Astrocyte (in vitro differentiated cells and primary cell): Measurements from ENCODE around the gene EBPL. TPM values are rescaled to one million over a fixed set of nuclear protein-coding genes. Genes with fewer than 3 reads are reported as not detected.

ENCODE experiments used
- DNase-seq: peaks from one replicate; pipeline ENCODE4 v3.0.0-alpha.2; 2010; ENCODE audit warnings: low read depth
- FAIRE-seq: peaks from 2 replicates; lab custom pipeline; 2011; peaks lifted over from hg19 to GRCh38; lab: Jason Lieb, UNC
- H2AFZ ChIP-seq: 2 replicates; pipeline ENCODE4 v1.6.0; 2012; ENCODE audit warnings: low read depth, low read length, inconsistent platforms
- H3K27ac ChIP-seq: 2 replicates; pipeline ENCODE4 v1.5.1; 2011; ENCODE audit warnings: low read depth, low read length, inconsistent platforms
- H3K27me3 ChIP-seq: 2 replicates; pipeline ENCODE4 v1.6.0; 2011; ENCODE audit warnings: low read length, inconsistent platforms; ENCODE audit not compliant: insufficient read depth
- H3K36me3 ChIP-seq: 2 replicates; pipeline ENCODE4 v1.5.1; 2011; ENCODE audit warnings: low read length, inconsistent platforms; ENCODE audit not compliant: insufficient read depth
- H3K4me1 ChIP-seq: 2 replicates; pipeline ENCODE4 v1.5.1; 2011; ENCODE audit warnings: low read length, inconsistent platforms; ENCODE audit not compliant: insufficient read depth
- H3K4me2 ChIP-seq: 2 replicates; pipeline ENCODE4 v1.6.0; 2012; ENCODE audit warnings: low read length, inconsistent platforms
- H3K4me3 ChIP-seq: 2 replicates; pipeline ENCODE4 v1.5.1; 2011; ENCODE audit warnings: low read depth, mild to moderate bottlenecking, low read length, inconsistent platforms; ENCODE audit not compliant: insufficient read depth
- H3K79me2 ChIP-seq: 2 replicates; pipeline ENCODE4 v1.6.0; 2012; ENCODE audit warnings: mild to moderate bottlenecking, low read length, inconsistent platforms; ENCODE audit not compliant: insufficient read depth
- H3K9ac ChIP-seq: 2 replicates; pipeline ENCODE4 v1.6.0; 2012; ENCODE audit warnings: mild to moderate bottlenecking, low read length, inconsistent platforms
- H3K9me3 ChIP-seq: 2 replicates; pipeline ENCODE4 v1.5.1; 2012; ENCODE audit warnings: low read depth, mild to moderate bottlenecking, low read length, inconsistent platforms; ENCODE audit not compliant: insufficient read depth
- H4K20me1 ChIP-seq: 2 replicates; pipeline ENCODE4 v1.6.0; 2012; ENCODE audit warnings: low read length, inconsistent platforms; ENCODE audit not compliant: insufficient read depth
- H3K27ac Mint-ChIP-seq: one replicate; pipeline ENCODE4 v1.8.0; 2021; ENCODE audit warnings: mild to moderate bottlenecking, mixed read lengths; ENCODE audit not compliant: unreplicated experiment
- H3K27me3 Mint-ChIP-seq: one replicate; pipeline ENCODE4 v1.8.0; 2021; ENCODE audit warnings: low read depth, mixed read lengths; ENCODE audit not compliant: unreplicated experiment
- H3K36me3 Mint-ChIP-seq: one replicate; pipeline ENCODE4 v1.8.0; 2021; ENCODE audit warnings: low read depth, mixed read lengths; ENCODE audit not compliant: unreplicated experiment
- H3K4me1 Mint-ChIP-seq: one replicate; pipeline ENCODE4 v1.8.0; 2021; ENCODE audit warnings: low read depth, mixed read lengths; ENCODE audit not compliant: unreplicated experiment
- H3K4me3 Mint-ChIP-seq: one replicate; pipeline ENCODE4 v1.8.0; 2021; ENCODE audit warnings: mild to moderate bottlenecking, moderate library complexity, mixed read lengths; ENCODE audit not compliant: unreplicated experiment
- H3K9me3 Mint-ChIP-seq: one replicate; pipeline ENCODE4 v1.8.0; 2021; ENCODE audit warnings: mild to moderate bottlenecking, mixed read lengths; ENCODE audit not compliant: unreplicated experiment
- CTCF ChIP-seq: IDR thresholded peaks from 2 replicates; pipeline ENCODE4 v1.5.1; 2011; ENCODE audit warnings: low read depth, mild to moderate bottlenecking, inconsistent platforms, low read length, moderate library complexity; ENCODE audit not compliant: insufficient read depth
- EZH2 ChIP-seq: IDR thresholded peaks from 2 replicates; pipeline ENCODE4 v1.6.1; 2012; ENCODE audit warnings: mild to moderate bottlenecking, low read length, inconsistent platforms; ENCODE audit not compliant: insufficient read depth
- total RNA-seq: library from RNA; stranded (reverse); gene quantifications from 2 replicates; pipeline ENCODE4 v1.2.1, GENCODE V29; 2021

The EBPL gene
- total RNA-seq, 1 donor from 2014 or later: 62.1 TPM

GRCh38 chr13:49636705-49637104 lies 54.6 kb downstream of the EBPL start:
- H4K20me1 ChIP-seq: no peaks in the 10 kb centered on the region
- FAIRE-seq (no peak), DNase-seq (no peak)
- TF ChIP-seq EZH2: no peak
- no peak for TF ChIP-seq CTCF
- Mint-ChIP-seq H3K4me1 (no peaks in the 10 kb centered on the region), H3K9me3 (no peaks in the 10 kb centered on the region), H3K27me3 (peaks cover 4% of the 10 kb centered on the region), H3K27ac (peak overlapping the region; percentile 58), H3K4me3 (no peak overlapping the region), H3K36me3 (peaks cover 5% of the 10 kb centered on the region)
- H3K4me3 ChIP-seq: no peak overlapping the region
- no peaks in the 10 kb centered on the region for H3K36me3 ChIP-seq
- H3K27ac ChIP-seq: no peak overlapping the region
- H3K9ac ChIP-seq: no peak overlapping the region
- H3K9me3 ChIP-seq: no peaks in the 10 kb centered on the region
- no peak overlapping the region for H3K4me2 ChIP-seq
- H3K79me2 ChIP-seq: no peaks in the 10 kb centered on the region
- H3K27me3 ChIP-seq: no peaks in the 10 kb centered on the region
- H3K4me1 ChIP-seq: no peaks in the 10 kb centered on the region
- no peak overlapping the region for H2AFZ ChIP-seq

GRCh38 chr13:49635599-49636433 lies 55.5 kb downstream of the EBPL start:
- Histone ChIP-seq H4K20me1 (no peaks in the 10 kb centered on the region), H3K79me2 (no peaks in the 10 kb centered on the region), H2AFZ (no peak overlapping the region), H3K9me3 (no peaks in the 10 kb centered on the region), H3K36me3 (no peaks in the 10 kb centered on the region), H3K27ac (no peak overlapping the region), H3K4me2 (peak overlapping the region; percentile 6), H3K27me3 (no peaks in the 10 kb centered on the region), H3K4me3 (no peak overlapping the region), H3K4me1 (no peaks in the 10 kb centered on the region), H3K9ac (no peak overlapping the region)
- Mint-ChIP-seq H3K36me3 (peaks cover 5% of the 10 kb centered on the region), H3K4me1 (no peaks in the 10 kb centered on the region), H3K4me3 (no peak overlapping the region), H3K27me3 (peaks cover 4% of the 10 kb centered on the region), H3K27ac (no peak overlapping the region), H3K9me3 (no peaks in the 10 kb centered on the region)
- no peak for TF ChIP-seq EZH2
- no peak for TF ChIP-seq CTCF
- FAIRE-seq (no peak), DNase-seq (peak; percentile 59)

GRCh38 chr13:49633710-49634109 lies 57.6 kb downstream of the EBPL start:
- Mint-ChIP-seq H3K4me1 (peaks cover 3% of the 10 kb centered on the region), H3K27ac (no peak overlapping the region), H3K4me3 (no peak overlapping the region), H3K27me3 (peaks cover 4% of the 10 kb centered on the region), H3K9me3 (no peaks in the 10 kb centered on the region), H3K36me3 (peaks cover 5% of the 10 kb centered on the region)
- FAIRE-seq: no peak
- Histone ChIP-seq H3K36me3 (no peaks in the 10 kb centered on the region), H3K27me3 (no peaks in the 10 kb centered on the region), H3K4me1 (peaks cover 11% of the 10 kb centered on the region), H3K9ac (no peak overlapping the region), H3K27ac (no peak overlapping the region), H3K4me3 (no peak overlapping the region), H3K79me2 (no peaks in the 10 kb centered on the region), H2AFZ (no peak overlapping the region), H3K4me2 (no peak overlapping the region), H3K9me3 (no peaks in the 10 kb centered on the region), H4K20me1 (no peaks in the 10 kb centered on the region)
- no peak for DNase-seq
- no peak for TF ChIP-seq EZH2
- TF ChIP-seq CTCF: no peak
